SHP77 treated with DMSO at 0.1 percent for 48 hours (cell line): ENCODE measurements around the gene NLGN2.
A peak's percentile ranks its signal among the peaks of the same experiment; 100 is the strongest.

Experiments used
- DNase-seq: peaks from one replicate; lab custom pipeline; 2025; lab: John Stamatoyannopoulos, UW

The NLGN2 gene

GRCh38 chr17:7437950-7438614 is 30.4 kb downstream of the NLGN2 start:
- no peak for DNase-seq

GRCh38 chr17:7438656-7439460 is 31.2 kb downstream of the NLGN2 start:
- no peak for DNase-seq

GRCh38 chr17:7439462-7440112 is 31.9 kb downstream of the NLGN2 start, which contains the start of gene FGF11:
TSS of gene FGF11 (plus strand) at chr17:7439512. CDS start at chr17:7439621, 109 bp downstream.
- DNase-seq = no peak

GRCh38 chr17:7440113-7440833 is 32.6 kb downstream of the NLGN2 start:
- no peak for DNase-seq

- DNase-seq = no peak
Measured at GRCh38 chr17:7440834-7441195, 33.2 kb downstream of the NLGN2 start.

- no peak for DNase-seq
Measured at GRCh38 chr17:7441266-7441665, 33.6 kb downstream of the NLGN2 start.

- DNase-seq = no peak
Measured at GRCh38 chr17:7442142-7442541, 34.5 kb downstream of the NLGN2 start.

GRCh38 chr17:7443499-7444485 is 36.1 kb downstream of the NLGN2 start:
- DNase-seq = no peak

- DNase-seq = peak; percentile 34
Measured at GRCh38 chr17:7444682-7445618, 37.3 kb downstream of the NLGN2 start, which contains the start of gene CHRNB1. TSS of gene CHRNB1 (plus strand) at chr17:7445061. CDS start at chr17:7445128, 67 bp downstream.

GRCh38 chr17:7445619-7445968 is 37.9 kb downstream of the NLGN2 start:
- no peak for DNase-seq

GRCh38 chr17:7448461-7448860 is 40.8 kb downstream of the NLGN2 start:
- no peak for DNase-seq

- no peak for DNase-seq
Measured at GRCh38 chr17:7459961-7460545, 52.4 kb downstream of the NLGN2 start.

GRCh38 chr17:7460850-7461660 is 53.4 kb downstream of the NLGN2 start:
- DNase-seq = no peak

GRCh38 chr17:7462474-7463371 is 55.1 kb downstream of the NLGN2 start:
- no peak for DNase-seq

GRCh38 chr17:7463372-7463846 is 55.8 kb downstream of the NLGN2 start:
- DNase-seq = no peak

GRCh38 chr17:7464081-7464480 is 56.4 kb downstream of the NLGN2 start:
- DNase-seq = no peak

- no peak for DNase-seq
Measured at GRCh38 chr17:7465597-7466275, 58.1 kb downstream of the NLGN2 start.
